CD4-positive, alpha-beta T cell treated with Interleukin-6 at 100 ng/mL for 8 hours (primary cell): Measurements from ENCODE around the gene FLNA.
"Not testable (repeated sequence)": the region's sequence is repeated elsewhere in the genome, so short reads cannot be mapped to it uniquely, and the experiment has no call there.

ENCODE experiments used
- DNase-seq: peaks from one replicate; pipeline ENCODE4 v3.0.0-alpha.2; 2020; ENCODE audit warnings: mixed read lengths, low spot score

Gene FLNA

DNA sequence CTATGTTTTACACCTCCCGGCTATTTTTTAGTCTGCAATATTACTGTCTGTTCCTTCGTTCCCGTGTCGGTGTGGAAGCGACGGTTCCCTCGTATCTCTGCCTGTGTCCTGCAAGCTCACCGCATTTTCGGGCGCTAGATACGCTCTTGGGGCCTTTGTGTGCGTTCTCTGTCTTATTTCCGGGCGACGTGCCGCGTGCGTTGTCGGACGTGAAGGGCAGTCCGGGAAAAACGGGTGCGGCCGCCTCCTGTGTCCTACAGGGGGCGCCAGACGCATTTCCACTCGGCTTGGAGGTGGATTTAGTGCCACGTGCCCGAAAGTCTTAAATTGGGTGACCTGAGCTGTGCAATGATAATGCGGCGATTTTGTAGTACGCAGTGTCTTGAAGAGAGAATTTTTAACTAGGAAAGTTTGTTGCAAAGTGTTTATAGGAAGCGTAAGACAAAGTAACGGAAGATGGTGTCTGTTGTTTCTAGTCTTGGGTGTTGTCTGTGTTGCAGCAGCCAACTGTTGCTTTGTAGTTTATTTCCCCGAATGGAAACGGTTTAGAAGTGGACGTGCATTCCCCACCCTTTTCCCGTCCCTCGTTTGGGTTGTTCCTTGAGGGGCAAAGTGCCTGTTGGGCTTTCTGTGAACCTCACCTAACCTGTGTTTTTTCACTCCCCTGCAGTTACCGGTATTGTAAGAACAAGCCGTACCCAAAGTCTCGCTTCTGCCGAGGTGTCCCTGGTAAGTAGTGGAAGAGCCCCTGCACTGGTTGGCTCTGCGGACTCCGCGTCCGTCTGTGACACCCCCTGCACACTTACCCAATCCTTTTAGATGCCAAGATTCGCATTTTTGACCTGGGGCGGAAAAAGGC lies 24.5 kb upstream of the FLNA start:
- DNase-seq, result peak; percentile 85

DNA sequence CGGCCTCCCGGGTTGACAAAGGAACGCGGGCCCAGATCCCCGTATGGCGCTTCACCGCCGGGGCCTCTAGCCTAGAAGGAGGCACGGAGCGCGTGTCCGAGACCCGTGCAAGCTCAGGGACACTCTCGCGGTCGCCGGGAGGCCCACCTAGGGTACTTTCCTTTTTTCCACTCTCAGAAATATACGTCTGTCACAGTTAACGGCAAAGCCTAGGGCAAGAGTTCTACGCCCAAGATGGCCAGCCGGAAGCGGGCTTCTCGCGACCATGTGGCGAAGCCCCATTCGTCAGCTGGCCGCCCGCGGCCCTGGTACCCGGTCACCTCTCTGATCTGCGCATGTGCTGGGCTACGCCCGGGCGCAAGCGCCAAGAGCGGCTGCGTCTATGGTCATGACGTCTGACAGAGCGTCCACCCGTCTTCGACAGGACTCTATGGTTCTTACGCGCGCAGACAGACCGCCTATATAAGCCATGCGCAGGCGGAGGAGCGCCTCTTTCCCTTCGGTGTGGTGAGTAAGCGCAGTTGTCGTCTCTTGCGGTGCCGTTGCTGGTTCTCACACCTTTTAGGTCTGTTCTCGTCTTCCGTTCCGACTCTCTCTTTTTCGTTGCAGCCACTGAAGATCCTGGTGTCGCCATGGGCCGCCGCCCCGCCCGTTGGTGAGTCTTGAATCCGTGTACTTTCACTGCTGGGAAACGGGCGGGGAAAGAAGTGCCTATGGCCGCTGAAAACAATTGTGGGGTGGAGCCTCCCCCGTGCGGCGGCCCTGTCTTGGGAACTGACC lies 23.6 kb upstream of the FLNA start, which contains the start of gene RPL10:
RPL10 (plus strand) TSS at position 490 of the 780 bp plus-strand sequence; CDS start at position 633, 143 bp downstream.
- DNase-seq, result peak; percentile 92

DNA sequence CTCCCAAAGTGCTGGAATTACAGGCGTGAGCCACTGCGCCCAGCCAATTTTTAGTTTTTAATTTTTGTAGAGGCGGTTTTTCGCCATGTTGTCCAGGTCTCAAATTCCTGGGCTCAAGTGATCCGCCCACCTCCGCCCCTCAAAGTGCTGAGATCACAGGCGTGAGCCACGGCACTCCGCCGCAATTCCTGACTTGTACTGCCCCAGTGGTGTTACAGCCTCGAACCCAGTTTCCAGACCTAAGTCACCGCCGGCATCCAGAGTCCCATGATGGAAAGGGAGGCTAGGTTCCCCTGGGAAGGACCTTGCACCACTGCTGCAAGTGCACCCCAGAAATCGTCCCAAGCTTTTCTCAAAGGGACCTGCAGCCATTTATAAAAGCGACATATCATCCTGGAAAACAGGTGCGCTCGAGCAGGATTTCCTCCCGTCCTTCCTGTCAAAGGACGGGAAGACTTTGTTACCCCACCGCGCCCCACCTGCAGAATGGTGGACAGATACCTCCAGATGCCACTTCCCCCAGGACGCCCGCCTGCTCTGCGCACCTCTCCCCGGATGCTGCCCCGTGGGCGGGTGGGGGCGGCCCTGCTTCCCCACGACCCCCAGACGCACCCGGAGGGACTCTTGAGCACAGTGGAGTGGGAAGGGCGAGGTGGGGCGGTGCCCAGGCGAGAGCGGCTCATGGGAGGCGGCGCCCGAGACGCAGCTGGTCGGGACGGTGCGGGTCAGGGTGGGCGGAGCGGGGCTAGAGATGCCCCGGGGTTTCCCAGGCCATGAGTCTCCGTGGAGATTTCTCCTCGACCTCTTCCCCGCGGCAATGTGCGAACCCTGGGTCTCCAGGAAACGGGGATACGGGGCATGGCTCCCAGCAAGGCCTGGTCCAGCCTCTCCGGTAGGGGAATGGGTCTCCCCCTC lies 22.8 kb upstream of the FLNA start:
- peak; percentile 43 for DNase-seq

DNA sequence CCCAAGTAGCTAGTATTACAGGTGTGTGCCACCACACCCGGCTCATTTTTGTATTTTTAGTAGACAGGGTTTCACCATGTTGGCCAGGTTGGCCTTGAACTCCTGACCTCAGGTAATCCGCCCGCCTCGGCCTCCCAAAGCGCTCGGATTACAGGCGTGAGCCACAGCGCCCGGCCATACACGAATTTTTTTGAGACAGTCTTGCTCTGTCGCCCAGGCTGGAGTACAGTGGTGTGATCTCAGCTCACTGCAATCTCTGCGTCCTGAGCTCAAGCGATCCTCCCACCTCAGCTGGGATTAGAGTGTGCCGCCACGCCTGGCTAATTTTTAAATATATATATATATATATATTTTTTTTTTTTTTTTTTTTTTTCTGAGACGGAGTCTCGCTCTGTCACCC lies 21.9 kb upstream of the FLNA start:
- not testable (repeated sequence) for DNase-seq

DNA sequence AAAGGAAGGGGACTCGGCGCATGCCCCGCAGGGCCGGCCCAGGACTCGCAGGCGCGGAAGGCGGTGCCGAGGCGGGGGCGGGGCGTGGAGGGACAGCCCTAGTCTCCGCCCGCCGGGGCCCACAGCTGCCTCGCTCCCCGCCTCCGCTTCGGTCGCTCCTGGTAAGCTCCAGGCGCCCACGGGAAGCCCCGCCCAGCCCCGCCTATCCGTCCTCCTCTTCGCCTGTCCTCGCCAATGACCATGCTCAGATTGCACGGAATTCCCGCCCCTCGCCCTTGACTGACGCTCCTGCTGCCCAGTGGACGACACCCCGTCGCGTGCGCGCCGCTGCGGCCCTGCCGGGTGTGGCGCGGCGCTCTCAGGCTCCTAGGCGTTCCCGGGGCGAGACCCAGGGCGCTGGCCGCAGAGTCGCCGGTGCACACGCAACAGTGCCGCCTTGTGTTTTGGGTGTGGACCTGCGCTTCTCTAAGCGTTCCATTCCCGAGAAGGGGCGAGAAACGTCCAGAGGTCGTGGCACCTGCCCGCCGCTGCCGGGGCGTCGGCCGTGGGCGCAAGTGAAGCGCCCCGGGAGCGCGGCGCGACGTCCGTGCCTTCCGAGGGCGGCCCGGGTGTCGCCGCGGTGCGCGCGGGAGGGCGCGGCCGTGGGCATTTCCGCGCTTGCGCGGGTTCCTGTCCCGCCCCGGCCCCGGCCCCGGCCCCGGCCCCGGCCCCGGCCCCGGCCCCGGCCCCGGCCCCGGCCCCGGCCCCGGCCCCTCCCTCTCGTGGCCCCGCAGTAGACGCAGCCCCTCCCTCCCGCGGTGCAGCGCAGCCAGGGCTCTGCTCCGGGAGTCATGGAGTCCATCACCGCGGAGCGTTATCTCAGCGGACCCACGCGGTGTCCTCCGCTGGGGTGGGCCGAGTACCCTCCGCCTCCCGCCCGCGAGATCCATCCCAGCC lies 15.6 kb upstream of the FLNA start:
- DNase-seq, result not testable (repeated sequence)

DNA sequence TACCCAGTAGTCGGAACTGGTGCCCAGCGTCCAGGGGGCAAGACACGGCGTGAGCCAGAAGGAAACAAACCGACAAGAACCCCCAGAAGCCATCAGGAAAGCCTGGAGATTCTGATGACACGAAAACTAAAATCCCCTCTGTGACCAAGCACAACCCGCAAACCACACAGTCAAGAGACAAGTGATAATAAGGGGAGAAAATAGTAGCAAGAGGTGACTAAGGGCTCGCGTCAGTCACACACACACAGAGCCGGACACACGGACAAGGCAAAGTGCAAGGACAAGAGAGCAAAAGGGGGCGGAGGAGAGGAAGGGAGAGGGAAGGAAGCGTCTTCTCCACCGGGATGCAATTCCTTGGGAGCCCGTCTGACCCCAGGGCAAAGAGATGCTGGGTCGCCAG lies 14.2 kb upstream of the FLNA start:
- DNase-seq, result not testable (repeated sequence)

DNA sequence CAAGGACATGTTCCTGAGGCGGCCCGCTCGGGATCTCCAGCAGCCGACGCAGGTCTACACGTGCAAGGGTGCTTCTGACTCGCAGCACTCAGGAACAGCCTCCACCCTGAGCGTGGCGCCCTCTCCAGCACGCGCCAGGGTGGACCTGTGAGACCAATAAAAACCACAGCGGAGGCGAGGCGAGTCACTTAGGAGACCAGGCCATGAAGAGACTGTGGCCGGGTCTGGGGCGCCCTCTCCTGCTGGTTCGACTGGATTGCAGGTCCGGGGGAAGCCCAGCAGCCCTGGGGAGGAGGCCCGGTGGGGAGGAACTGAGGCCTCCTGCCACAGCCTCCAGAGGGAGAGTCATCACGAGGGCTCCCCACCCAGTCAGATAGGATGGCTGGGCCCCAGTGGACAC lies 13.7 kb upstream of the FLNA start:
- DNase-seq, result not testable (repeated sequence)

DNA sequence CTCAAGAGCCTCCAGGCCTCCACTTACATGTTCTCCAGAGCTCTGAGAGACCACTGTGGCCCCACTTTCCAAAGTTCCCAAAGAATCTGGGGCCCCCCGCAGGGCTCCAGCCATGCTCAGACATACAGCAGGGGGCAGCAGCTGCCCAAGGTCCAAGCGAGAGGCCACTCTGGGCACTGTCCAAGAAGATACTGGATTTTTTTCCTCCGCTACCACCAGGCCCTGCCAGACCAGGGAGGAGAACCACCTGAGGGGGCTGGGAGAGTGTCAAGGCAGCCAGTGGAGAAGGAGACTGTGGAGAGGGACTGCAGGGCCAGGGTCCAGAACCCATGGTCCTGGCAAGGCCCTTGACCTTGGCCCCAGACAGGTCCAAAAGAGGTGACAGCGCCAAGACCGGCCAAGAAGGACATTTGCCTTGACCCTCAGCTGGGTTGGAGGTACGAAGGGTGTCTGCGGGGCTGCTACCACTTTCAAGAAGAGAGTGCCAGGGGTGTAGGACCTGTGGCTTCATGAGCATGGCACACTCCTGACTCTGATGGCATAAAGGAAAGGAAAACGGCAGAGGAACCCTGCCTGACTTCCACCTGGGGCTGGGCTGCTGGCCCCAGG lies 10.0 kb upstream of the FLNA start:
- DNase-seq, result no peak

DNA sequence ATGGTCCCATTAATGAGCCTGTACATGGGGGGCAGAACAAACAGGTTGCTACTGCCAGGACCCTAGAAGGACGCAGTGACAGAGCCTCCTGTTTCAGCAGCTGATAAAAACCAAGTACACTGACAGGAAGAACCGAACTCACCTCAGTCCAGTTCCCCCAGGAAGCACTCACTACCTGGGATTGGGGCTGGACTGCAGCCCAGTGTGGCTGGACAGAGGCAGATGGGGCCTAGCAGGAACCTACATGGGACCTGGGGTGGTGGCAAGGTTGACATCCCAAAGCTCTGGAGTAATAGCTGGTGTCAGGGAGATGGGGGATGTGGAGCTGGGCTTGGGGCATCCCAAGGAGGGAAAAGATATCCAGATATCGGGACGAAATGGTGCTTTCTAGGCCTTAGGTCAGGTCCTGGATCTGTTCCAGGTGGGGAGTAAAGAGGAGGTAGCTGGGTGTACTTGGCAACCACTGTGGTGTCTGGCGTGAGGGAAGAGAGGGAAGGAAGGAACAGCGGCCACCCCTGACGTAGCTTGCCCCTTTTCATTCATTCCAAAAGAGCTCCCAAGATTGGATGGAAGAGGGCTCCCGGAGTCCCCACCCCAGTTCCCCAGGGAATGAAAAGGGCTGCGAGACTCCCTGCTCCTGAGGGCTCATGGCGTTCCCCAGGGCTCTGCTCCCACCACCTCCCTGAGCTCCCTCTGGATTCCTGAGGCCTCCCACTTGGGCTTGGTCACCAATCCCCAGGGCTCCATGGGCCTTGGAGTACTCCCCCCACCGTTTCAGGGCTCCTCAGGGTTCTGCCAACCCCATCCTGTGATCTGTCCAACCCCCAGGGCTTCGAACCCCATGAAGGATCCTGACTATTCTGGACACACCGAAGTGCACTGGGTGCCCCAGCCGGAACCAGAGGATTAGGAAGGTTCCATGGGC lies 9.2 kb upstream of the FLNA start:
- DNase-seq, result no peak

DNA sequence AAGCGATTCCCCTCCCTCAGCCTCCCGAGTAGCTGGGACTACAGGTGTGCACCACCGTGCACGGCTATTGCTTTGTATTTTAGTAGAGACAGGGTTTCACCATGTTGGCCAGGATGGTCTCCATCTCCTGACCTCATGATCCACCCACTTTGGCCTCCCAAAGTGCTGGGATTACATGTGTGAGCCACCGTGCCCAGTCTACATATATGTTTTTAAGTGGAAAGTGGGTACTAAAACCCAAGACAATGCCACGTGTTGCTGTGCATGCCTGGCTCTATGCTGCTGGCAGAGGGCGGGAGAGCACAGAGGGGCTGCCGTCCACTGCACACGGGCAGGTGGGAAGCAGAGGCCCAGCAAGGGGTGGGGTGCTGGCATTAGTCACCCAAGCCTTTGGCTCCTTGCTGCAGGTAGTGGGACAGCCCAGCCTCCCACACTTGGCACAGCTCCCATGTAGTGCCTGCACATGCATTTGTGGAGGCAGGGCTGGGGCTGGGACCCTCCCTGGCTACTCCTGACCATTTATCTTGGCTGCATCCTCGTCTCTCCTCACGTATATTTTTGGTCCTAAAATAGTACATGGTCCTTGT lies 8.1 kb upstream of the FLNA start:
- no peak for DNase-seq

DNA sequence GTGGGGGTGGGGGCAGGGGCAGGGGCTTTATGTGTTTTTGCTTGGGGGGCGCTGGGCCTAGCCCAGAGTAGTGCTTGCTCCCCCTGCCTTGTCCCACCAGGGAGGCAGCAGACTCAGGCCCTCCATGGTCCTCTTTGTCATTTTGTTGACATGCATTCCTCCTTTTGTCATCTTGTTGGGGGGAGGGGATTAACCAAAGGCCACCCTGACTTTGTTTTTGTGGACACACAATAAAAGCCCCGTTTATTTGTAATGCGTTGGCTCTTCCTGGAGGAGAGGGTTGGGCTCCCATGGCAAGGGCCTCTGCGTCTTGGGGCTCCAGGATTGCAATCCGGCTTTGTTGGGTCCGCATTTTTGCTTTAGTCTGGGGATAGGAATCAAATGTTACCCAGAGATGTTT lies 6.8 kb upstream of the FLNA start:
- no peak for DNase-seq

DNA sequence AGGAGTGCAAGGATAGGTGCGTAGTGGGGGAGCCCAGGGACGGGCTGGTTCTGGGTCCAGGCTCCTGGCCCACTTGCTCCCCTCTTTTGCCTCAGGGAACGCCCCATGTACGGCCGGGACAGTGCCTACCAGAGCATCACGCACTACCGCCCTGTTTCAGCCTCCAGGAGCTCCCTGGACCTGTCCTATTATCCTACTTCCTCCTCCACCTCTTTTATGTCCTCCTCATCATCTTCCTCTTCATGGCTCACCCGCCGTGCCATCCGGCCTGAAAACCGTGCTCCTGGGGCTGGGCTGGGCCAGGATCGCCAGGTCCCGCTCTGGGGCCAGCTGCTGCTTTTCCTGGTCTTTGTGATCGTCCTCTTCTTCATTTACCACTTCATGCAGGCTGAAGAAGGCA lies 6.4 kb upstream of the FLNA start:
- DNase-seq, result no peak

DNA sequence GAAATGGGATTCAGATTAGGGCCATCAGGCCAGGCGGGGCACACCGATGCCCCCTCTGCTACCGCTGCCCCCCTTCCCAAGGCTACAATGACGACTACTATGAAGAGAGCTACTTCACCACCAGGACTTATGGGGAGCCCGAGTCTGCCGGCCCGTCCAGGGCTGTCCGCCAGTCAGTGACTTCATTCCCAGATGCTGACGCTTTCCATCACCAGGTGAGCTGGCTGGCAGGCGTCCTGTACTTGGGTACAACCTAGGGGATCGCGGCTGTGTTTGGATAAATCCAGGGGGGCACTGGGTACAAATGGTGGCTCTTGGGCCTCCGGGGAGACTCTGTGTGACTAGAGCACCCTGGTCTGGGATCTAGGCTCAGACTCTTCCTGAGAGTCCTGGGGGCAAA lies 5.7 kb upstream of the FLNA start:
- DNase-seq, result no peak

DNA sequence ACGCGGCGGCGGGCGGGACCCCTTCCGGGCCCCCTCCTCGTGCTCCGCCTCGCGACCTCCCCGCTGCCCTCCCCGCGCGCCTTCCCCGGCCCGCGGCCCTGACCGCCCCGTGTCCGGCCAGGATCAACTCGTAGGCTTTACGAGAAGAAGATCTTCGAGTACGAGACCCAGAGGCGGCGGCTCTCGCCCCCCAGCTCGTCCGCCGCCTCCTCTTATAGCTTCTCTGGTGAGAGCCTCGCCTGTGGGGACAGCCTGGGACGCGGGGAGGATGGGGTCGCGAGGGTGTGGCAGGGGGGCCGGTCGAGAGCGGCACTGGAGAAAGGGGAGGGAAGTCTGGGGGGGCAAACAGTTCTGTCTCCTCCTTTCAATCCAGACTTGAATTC lies 5.1 kb upstream of the FLNA start:
- no peak for DNase-seq

DNA sequence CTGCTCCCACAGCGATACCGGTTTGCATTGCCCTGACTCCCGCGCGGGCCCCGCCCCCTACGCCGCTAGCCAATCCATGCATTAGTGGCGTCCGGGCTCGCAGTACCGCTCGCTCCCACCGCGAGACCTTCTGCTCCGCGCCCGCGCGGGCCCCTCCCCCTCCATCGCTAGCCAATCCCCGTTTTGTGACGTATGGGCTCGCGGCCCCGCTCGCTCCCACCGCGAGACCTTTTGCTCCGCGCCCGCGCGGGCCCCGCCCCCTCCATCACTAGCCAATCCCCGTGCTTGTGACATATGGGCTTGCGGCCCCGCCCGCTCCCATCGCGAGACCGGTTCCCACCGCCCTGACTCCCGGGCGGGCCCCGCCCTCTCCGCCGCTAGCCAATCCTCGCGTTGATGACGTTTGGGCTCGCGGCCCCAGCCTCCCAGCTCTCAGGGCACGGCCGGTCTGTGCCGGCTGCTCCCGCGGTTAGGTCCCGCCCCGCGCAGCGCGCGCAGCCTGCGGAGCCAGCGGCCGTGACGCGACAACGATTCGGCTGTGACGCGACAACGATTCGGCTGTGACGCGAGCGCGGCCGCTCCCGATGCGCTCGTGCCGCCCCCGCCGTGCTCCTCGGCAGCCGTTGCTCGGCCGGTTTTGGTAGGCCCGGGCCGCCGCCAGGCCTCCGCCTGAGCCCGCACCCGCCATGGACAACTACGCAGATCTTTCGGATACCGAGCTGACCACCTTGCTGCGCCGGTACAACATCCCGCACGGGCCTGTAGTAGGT lies 4.5 kb upstream of the FLNA start, which contains the start of gene EMD:
EMD (plus strand) TSS at position 497 of the 770 bp plus-strand sequence; CDS start at position 687, 190 bp downstream.
- peak; percentile 98 for DNase-seq

DNA sequence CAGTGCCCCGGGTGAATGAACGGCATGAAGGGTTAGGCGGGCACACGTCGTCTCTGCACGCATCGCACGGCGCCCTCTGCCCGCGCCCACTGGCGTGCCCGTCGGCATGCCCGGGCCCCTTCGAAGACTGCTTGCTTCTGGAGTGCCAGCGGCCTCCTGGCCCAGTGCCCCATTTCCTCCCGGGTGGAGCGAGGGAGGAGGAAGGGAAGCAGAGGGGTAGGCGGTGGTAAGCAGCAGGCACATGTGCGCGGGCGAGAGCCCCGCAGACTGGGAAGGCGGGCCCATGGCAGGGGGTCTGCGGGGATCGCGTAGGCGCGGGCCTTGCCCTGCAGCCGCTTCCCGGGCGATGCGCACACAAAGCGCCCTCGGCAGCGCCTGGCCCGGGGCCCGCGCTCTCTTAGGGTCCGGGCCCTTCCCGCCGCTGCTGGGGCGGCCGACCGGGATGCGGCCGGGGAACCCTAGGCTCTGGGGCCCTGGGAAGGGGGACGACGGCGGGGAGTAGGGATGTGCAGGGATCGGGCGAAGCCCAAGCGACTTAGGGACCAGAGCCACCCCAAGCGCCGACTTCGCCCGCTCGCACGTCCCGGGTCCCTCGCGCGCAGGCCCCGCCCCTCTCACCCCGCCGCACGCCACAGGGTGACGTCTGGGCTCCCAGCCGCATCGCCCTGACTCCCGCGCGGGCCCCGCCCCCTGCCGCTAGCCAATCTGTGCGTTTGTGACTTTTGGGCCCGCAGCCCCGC lies 3.8 kb upstream of the FLNA start:
- no peak for DNase-seq

DNA sequence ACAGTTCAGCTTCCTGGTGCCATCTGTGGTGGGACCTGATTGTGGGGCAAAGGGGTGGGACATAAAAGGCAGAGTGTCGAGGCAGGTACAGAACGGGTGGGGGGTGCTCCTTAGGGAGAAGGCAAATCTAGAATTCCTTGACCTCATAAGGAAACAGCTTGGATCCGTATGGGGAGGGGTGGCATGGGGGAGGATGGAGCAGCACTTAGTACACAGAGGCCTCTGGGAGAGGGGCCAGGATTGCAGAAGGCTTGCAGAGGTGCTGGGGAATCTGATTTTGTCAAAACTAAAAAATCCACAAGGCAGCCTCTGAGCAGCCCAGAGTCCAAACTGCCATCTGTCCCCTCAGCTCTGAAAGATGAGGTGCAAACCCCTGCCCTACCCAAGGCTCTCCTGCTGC lies 2.3 kb upstream of the FLNA start:
- DNase-seq, result no peak

DNA sequence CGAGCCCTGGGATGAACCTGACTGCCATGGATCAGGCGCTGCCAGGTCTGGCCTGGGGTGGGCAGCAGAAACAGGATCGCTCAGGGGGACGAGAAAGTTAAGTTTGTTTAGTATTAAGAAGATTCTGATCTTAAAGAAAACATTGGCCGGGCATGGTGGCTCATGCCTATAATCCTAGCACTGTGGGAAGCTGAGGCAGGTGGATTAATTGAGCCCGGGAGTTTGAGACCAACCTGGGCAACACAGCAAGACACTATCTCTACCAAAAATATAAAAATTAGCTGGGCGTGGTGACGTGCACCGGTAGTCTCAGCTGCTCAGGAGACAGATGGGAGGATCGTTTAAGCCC lies 696 bp upstream of the FLNA start:
- DNase-seq, result no peak
